HTERT RPE-1 (cell line): Measurements from ENCODE around the gene RHD.
"Not testable (repeated sequence)": the region's sequence is repeated elsewhere in the genome, so short reads cannot be mapped to it uniquely, and the experiment has no call there.

ENCODE experiments used
- in situ Hi-C: fragments of 300-500 bp; cut with MboI; formaldehyde crosslinking; loops from 4 replicates; pipeline ENCODE4 v1.14.3; 2020; ENCODE audit warnings: low sequenced_read_pairs

The RHD gene

DNA sequence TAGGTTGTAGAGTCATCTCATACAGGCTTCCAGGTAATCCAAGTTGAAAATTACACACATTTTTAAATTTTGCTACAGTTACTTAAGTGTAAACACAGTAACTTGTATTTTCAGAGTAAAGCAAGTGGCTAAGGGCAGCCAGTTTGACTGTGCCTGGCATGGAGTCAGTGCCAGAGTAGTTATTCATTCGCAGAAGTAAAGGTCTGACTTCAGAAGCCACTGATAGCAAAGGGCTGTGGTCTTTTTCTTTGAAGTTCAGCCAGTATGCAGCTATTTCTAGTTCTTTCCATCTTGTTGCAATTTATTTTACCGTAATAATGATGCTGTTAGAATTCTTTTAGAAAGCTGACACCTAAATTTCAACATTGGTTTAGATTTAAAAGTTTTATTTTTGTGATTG is 75.2 kb downstream of the RHD start:
- in situ Hi-C loops: no loop called here

DNA sequence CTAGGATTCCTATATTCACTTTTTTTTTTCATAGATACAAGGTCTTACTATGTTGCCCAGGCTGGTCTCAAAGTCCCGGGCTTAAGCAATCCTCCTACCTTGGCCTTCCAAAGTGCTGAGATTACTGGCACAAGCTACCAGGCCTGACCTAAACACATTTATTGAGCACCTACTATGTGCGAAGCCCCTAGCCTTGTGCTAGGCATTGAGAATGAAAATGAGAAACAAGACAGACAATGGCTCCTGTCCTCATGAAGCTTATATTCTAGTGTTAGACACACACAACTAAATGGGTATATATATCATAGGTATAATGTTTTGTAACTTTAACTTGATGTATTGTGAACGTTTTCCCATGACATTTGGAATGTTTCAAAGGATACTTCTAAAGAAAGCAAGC is 77.3 kb downstream of the RHD start:
- in situ Hi-C loops: no loop called here

DNA sequence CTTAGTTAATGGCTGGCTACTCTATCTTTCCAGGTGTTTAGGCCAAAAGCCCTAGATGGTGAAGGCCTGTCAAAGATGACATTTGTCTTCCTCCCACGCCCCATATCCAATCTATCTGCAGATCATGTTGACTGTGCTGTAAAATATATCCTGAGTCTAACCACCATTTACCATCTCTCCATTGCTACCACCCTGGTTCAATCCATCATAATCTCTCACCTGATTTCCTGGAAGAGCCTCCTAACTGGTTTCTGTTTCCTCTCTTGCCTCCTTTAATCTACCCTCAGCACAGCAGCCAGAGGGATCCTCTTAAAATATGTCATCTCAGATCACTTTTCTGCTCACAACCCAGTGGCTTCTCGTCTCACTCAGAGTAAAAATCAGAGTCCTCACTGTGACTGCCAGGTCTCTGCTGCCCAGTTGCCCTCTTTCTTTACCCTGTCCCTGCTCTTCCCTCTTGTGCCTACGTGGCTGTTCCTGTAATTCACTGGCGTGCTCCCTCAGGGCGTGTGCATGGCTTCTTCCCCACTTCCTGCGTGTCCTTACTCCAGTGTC is 83.6 kb downstream of the RHD start:
- in situ Hi-C loops: no loop called here

DNA sequence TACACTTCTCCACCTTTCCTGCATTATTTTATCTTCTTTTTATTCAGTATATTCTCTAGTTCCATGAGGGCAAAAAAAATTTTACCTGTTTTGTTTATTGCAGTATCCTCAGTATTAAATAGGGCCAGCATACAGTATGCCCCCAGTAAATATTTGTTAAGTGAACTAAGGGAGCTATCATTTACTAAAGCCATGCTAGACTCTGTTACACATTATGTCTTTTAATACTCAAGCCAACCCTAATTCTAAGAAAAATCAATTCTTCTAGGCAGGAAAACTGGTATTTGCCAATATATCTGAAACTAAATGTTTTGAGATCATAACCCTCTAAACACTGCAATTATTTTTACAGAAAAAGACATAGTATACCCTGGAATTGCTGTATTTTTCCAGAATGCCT is 84.1 kb downstream of the RHD start:
- in situ Hi-C loops: no loop called here

DNA sequence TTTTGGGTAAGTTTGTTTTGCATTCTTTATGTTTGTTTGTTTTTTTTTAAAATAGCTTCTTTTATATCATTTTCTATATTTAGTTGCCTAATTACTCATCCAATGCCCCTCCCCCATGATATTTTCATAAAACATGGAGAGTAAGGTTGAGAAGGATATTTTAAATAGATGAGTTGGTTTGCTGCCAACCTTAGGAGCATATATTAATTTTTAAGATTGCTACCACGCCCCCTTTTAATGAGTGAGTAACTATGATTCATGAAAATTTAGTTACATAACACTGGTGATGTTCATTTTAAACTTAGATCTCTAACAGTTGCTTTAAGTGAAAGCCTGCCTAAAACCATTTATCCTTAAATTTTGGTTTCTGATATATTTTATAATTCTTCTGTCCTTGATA is 84.5 kb downstream of the RHD start:
- in situ Hi-C loops: no loop called here

DNA sequence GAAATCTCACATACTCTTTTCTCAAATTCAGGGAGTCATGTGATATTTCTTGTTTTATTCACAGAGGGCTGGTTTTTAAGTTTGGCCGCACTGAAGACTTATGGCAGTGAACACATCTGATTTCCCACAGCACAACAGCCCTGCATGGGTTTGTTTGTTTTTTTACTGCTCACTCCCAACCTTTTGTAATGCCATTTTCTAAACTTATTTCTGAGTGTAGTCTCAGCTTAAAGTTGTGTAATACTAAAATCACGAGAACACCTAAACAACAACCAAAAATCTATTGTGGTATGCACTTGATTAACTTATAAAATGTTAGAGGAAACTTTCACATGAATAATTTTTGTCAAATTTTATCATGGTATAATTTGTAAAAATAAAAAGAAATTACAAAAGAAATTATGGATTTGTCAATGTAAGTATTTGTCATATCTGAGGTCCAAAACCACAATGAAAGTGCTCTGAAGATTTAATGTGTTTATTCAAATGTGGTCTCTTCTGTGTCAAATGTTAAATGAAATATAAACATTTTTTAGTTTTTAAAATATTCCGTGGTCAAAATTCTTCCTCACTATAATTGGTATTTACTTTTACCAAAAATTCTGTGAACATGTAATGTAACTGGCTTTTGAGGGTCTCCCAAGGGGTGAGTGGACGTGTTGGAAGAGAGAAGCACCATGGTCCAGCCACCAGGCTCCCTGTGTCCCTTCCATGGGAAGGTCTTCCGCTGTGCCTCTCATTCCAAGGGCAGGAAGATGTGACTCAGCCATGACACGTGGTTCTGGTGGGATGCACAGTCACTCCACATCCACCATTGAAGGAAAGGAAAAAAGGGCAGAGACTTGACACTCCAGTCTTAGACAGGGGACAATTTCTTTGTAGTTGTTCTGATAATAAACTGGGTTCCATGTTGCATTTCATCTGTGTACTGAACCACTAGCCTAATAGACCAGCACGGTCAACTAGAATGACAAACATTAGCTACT is 88.6 kb downstream of the RHD start:
- in situ Hi-C loops: no loop called here

DNA sequence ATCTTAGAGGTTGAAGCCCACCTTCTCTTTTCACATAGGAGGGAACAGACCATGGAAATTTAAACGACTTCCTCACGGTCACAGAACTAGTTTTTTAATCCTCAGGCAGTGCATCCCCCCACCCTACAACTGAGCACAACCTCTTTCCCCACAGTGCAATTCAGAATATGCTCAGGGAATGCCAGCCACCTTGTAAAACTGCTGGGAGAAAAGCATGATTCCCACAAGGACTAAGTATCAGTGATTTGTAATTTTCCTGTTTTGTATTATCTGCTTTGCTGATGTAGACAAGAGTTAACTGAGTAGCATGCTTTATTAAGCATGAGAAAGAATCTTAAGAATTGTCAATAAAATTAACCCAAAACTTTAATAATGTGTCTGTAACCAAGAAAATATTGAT is 89.6 kb downstream of the RHD start:
- in situ Hi-C loops: no loop called here

DNA sequence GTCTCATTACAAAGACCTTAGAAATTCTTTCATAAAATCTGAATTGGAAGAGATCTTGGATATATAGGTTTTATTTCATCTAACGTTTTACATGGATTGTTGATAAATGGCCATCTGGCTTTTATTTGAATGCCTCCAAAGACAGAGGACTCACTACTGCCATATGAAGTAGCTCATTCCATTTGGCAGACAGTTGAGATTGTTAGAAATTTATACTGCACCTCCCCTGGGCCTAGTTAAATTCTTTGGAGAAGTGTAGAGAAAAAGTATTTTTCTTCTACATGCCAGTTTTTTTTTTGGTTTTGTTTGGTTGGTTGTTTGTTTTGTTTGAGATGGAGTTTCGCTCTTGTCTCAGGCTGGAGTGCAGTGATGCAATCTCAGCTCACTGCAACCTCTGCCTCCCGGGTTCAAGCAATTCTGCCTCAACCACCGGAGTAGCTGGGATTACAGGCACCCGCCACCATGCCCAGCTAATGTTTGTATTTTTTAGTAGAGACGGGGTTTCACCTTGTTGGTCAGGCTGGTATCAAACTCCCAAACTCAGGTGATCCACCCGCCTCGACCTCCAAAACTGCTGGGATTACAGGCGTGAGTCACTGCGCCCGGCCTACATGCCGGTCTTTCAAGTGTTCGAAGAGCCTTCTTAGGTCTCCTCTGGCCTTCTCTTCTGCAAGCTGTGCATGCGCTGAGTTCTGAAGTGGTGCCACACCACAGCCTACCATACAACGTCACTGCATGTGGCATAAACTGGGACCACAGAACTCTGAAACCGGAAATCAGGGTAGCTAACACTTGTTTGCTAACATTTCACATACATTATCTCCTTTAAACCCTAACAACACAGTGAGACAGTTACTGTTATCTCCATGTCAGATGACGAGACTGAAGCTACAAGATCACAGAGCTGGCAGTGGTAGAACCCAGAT is 90.6 kb downstream of the RHD start:
- in situ Hi-C loops: not testable (repeated sequence)

DNA sequence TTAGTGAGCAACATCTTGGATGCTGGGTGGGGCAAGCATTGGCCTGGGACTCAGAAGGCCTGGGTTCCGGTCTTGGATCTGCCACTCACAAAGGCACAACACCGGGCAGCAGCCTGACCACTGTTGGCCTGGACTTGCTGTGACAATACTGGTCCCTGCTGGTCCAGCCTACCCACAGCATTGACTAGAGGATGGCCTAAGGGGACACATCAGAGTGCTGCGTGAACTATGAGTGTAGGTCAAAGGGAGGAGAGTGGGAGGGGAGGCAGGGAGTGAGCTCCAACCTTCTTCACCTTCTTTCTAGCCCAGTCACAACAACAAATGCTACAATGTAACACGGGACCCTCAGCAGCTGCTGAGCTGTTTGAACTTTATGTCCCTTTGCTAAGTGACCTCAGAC is 96.9 kb downstream of the RHD start:
- in situ Hi-C loops: no loop called here

DNA sequence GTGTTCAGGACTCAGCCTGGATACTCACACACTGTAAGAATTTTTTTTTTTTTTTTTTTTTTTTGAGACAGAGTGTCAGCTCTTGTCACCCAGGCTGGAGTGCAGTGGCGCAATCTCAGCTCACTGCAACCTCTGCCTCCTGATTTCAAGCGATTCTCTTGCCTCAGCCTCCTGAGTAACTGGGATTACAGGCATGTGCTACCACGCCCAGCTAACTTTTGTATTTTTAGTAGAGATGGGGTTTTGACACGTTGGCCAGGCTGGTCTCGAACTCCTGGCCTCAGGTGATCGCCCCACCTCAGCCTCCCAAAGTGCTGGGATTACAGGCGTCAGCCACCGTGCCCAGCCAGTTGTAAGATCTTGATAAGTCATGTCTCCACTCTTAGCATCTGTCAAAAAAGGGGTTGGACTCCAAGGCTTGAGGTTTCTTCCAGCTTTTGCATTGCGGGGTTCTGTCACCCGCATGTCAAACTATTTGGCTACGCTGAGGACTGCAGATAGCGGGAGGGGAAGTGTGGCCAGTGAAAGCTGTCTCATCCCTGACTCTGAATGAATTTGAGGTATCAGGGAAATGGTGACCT is 97.5 kb downstream of the RHD start:
- in situ Hi-C loops: not testable (repeated sequence)

DNA sequence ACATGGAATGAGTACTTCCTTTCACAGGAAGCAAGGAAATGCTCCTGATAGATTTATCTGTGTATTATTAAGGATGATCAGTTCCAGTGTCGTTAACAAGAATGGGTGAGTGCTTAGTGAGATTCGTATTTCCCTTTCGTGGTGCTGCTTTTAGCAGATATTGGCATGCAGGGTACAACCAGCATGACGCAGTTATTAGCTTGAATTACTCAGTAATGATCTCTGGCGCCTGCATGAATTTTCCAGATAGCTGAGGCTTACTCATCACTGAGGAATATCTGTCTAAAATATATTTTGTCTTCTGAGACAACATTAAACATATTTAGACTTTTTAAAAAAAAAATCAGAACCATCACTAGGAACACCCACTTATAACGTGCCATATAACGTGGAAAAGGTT is 99.4 kb downstream of the RHD start:
- in situ Hi-C loops: not testable (repeated sequence)

DNA sequence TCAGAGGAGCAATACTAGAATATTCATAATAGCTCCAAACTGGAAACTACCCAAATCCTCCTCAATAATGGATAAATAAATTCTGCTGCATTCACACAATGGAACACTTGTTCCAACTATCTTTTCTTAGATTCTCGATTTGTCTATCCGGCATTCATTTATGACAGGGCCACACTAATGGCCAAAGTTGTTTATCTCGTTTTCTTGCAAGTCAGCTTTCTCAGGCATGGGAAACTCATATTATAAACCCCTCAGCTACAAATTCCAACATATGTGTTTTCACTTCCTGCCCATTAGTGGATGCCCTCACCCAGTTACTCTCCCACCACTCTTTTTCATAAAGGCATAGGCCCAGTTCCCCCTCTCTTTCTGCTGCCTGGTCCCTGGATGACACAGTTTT is 106.1 kb downstream of the RHD start:
- in situ Hi-C loops: not testable (repeated sequence)
